HG02678 (cell line): Measurements from ENCODE around the gene POLR2I.

Experiments
- ATAC-seq: cut with Tn5 transposase; IDR thresholded peaks from one replicate; pipeline ENCODE4 v1.9.1; 2021; ENCODE audit warnings: mild to moderate bottlenecking, moderate library complexity; ENCODE audit not compliant: unreplicated experiment

POLR2I gene

DNA sequence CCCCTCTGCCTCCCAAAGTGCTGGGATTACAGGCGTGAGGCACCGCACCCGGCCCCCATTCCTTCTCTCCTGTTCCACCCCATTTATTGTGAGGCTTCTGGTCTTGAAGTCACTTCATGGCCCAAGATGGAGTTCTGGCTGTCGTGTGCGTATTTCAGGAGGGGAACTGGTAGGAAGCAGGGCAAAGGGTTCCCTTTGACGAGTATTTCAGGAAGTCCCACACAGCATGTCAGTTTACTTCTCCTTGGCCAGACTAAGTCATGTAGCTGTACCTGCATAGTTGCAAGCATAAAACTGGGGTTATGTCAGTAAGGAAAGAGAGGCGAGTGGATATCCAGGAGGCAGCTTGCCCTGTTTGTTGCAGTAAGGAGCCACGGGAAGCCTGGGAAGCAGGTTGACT is 49.8 kb downstream of the POLR2I start:
- ATAC-seq, result no peak
